Stomach smooth muscle (tissue), 2 donors: ENCODE measurements around the gene OBP2A.

Source experiments
- H3K27ac ChIP-seq: one replicate; pipeline ENCODE4 v1.7.0; 2013; ENCODE audit warnings: mild to moderate bottlenecking, low read length, inconsistent platforms
- H3K27me3 ChIP-seq, 2 donors: one replicate each; pipeline ENCODE4 v1.7.0; 2013; ENCODE audit warnings: low read length in 2 of 2; ENCODE audit not compliant: insufficient read depth in 2 of 2, control insufficient read depth in 1 of 2
- H3K36me3 ChIP-seq, 2 donors: one replicate each; pipeline ENCODE4 v1.7.0; 2013; ENCODE audit warnings: low read length in 2 of 2; ENCODE audit not compliant: control insufficient read depth in 2 of 2, insufficient read depth in 2 of 2
- H3K4me1 ChIP-seq: one replicate; pipeline ENCODE4 v1.7.0; 2013; ENCODE audit warnings: low read length; ENCODE audit not compliant: control insufficient read depth, insufficient read depth
- H3K4me3 ChIP-seq, 2 donors: one replicate each; pipeline ENCODE4 v1.7.0; 2013; ENCODE audit warnings: low read length in 2 of 2
- H3K9ac ChIP-seq, 2 donors: one replicate each; pipeline ENCODE4 v1.7.0; 2013; ENCODE audit warnings: low read length in 2 of 2, mild to moderate bottlenecking in 1 of 2
- H3K9me3 ChIP-seq, 2 donors: one replicate each; pipeline ENCODE4 v1.7.0; 2013; ENCODE audit warnings: low read length in 2 of 2; ENCODE audit not compliant: control insufficient read depth in 2 of 2
- donor health status: healthy.
- donor health status: Pancreatic carcinoma.

Gene OBP2A

DNA sequence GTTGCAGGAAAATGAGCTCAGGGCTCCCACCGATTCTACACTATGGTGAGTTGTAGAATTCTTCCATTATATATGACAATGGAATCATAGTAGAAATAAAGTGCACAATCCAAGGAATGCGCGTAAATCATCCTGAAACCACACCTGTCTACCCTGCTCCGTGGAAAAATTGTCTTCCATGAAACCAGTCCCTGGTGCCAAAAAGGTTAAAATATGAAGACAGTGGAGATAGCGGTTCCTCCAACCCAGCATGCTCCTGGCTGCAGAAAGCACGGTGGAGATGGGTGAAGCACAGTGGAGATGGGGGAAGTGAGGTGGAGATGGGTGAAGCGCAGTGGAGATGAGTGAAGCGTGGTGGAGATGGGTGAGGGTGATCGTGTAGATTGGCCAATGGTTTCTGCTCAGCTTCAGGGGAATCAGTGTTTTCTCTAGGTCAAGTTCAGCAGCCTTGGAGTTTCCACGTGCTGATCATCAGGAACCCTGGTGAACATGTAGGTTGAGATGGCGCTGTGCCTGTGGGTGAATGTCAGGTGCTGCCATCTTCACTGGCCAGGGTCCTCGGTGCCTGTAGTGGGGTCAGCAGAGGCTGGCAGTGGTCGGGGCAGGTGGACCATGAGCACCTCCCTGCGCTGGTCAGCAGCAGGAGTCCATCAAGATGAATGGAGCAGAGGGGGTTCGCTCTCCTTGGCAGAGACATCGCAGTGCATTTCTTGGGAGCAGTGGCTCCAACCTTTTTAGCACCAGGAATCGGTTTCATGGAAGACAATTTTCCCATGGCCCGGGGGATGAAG is 35.9 kb downstream of the OBP2A start:
- no peaks in the 10 kb centered on the region for H3K4me1 ChIP-seq
- no peak overlapping the region for H3K9ac ChIP-seq
- no peaks in the 10 kb centered on the region for H3K9me3 ChIP-seq
- peaks cover 0 to 17% of the 10 kb centered on the region in 2 donors for H3K27me3 ChIP-seq
- H3K4me3 ChIP-seq = no peak overlapping the region
- no peak overlapping the region for H3K27ac ChIP-seq
- no peaks in the 10 kb centered on the region for H3K36me3 ChIP-seq

DNA sequence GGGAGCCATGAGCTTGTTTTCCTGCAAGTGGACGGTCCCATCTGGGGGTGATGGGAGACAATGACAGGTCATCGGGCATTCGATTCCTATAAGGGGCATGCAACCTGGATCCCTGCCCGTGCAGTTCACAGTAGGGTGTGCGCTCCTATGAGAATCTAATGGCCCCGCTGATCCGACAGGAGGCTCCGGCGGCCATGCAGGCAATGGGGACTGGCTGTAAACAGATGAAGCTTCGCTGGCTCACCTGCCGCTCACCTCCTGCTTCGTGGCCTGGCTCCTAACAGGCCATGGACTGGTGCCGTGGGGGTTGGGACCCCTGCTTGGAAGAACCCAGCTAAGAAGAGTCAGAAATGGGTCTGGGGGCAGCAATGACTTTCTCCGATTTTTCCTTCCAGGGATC is 36.6 kb downstream of the OBP2A start:
- no peaks in the 10 kb centered on the region for H3K4me1 ChIP-seq
- no peak overlapping the region for H3K4me3 ChIP-seq
- peaks cover 0 to 17% of the 10 kb centered on the region in 2 donors for H3K27me3 ChIP-seq
- no peak overlapping the region for H3K27ac ChIP-seq
- no peaks in the 10 kb centered on the region for H3K9me3 ChIP-seq
- no peak overlapping the region for H3K9ac ChIP-seq
- H3K36me3 ChIP-seq = no peaks in the 10 kb centered on the region

DNA sequence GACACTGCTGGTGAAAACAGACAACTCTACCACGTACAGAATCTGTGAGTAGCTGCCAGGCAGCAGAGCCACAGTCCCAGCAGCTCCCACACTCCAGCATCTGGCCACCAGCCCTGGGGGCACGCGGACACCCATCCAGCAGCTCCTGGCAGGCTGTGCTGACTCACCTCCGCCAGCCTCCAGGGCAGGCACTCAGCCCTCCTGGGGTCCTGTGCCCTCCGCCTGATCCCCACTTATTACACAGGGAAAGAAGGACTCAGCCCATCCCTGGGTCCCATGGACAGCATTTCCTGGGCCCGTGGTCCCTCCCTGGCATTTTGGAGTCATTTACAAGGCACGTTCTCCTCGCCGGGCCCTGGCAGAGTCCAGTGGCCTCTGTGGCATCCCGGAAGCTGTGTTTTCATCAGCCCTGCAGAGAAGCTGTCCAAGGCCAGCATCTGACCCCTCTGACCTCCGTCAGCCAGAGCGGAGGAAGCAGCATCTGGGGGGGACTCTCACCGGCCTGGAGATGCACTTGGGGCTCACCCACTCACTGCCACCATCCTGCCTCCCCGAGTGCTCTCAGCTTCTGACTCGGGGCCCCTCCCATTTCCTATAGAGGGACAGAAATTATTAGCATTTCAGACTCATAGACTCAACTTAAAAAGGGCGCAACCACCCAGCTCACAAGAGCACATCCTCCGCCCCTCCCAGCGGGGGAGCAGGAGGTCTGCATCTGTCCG is 37.2 kb downstream of the OBP2A start:
- Histone ChIP-seq H3K9me3 (no peaks in the 10 kb centered on the region), H3K27me3 (peaks cover 0 to 17% of the 10 kb centered on the region in 2 donors), H3K9ac (no peak overlapping the region), H3K36me3 (no peaks in the 10 kb centered on the region), H3K4me1 (no peaks in the 10 kb centered on the region), H3K4me3 (no peak overlapping the region), H3K27ac (no peak overlapping the region)

- H3K9ac ChIP-seq = no peak overlapping the region
- no peaks in the 10 kb centered on the region for H3K36me3 ChIP-seq
- no peak overlapping the region for H3K4me3 ChIP-seq
- peaks cover 0 to 17% of the 10 kb centered on the region in 2 donors for H3K27me3 ChIP-seq
- H3K9me3 ChIP-seq = no peaks in the 10 kb centered on the region
- no peak overlapping the region for H3K27ac ChIP-seq
- H3K4me1 ChIP-seq = no peaks in the 10 kb centered on the region
Measured at GRCh38 chr9:135583688-135584011, 37.7 kb downstream of the OBP2A start.

GRCh38 chr9:135584371-135584770 is 38.4 kb downstream of the OBP2A start:
- H3K36me3 ChIP-seq = no peaks in the 10 kb centered on the region
- peaks cover 0 to 17% of the 10 kb centered on the region in 2 donors for H3K27me3 ChIP-seq
- no peak overlapping the region for H3K4me3 ChIP-seq
- no peak overlapping the region for H3K9ac ChIP-seq
- no peaks in the 10 kb centered on the region for H3K9me3 ChIP-seq
- no peaks in the 10 kb centered on the region for H3K4me1 ChIP-seq
- no peak overlapping the region for H3K27ac ChIP-seq

DNA sequence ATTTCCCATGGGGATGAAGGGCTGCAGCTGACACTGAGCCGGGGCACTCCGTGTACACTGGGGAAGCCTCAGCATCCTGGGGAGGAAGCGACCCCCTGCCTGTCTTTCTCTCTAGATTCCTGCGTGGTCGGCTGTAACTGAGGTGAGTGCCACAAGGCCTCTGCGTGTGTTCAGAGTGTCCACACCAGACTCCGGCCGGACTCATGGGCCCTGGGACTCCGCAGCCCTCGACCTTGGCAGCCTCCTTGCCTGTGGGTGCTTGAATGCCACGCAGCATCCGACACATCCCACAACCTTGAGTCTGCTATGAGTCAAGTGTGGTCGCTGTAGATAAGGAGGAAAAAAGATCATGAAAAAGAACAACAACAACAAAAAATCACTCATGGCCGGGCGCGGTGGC is 39.0 kb downstream of the OBP2A start:
- Histone ChIP-seq H3K9me3 (no peaks in the 10 kb centered on the region), H3K4me1 (no peaks in the 10 kb centered on the region), H3K27me3 (peaks cover 0 to 15% of the 10 kb centered on the region in 2 donors), H3K9ac (no peak overlapping the region), H3K36me3 (no peaks in the 10 kb centered on the region), H3K27ac (no peak overlapping the region), H3K4me3 (no peak overlapping the region)

DNA sequence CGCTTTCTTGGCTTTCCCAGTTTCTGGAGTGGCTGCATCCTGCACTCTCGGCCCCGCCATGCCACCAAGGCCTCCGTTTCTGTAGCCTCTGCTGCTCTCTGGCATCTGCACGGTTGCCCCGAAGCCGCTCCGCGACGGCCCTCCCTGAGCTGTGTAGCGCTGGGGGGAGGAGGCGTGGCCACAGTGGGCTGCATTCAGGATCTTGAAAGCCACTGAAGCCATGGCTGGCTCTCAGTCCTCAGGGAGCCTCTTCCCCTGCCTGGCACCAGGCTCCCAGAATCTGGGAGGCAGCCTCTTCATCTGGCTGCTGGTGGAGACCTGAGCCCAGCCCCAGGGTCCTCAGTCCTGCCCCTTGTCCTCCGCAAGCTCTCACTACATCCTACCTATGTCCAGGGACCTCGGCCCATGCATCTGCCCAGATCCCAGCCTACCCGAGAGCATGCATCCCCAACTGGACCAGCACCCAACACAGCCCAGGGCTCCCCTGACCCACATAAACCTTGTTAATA is 40.7 kb downstream of the OBP2A start:
- Histone ChIP-seq H3K4me1 (no peaks in the 10 kb centered on the region), H3K27me3 (peaks cover 7 to 23% of the 10 kb centered on the region in 2 donors), H3K9ac (no peak overlapping the region), H3K9me3 (no peaks in the 10 kb centered on the region), H3K4me3 (no peak overlapping the region), H3K36me3 (no peaks in the 10 kb centered on the region), H3K27ac (no peak overlapping the region)

- Histone ChIP-seq H3K4me3 (no peak overlapping the region), H3K9me3 (no peaks in the 10 kb centered on the region), H3K9ac (no peak overlapping the region), H3K27ac (no peak overlapping the region), H3K27me3 (peaks cover 9 to 19% of the 10 kb centered on the region in 2 donors), H3K4me1 (no peaks in the 10 kb centered on the region), H3K36me3 (no peaks in the 10 kb centered on the region)
Measured at GRCh38 chr9:135587658-135588057, 41.7 kb downstream of the OBP2A start.

DNA sequence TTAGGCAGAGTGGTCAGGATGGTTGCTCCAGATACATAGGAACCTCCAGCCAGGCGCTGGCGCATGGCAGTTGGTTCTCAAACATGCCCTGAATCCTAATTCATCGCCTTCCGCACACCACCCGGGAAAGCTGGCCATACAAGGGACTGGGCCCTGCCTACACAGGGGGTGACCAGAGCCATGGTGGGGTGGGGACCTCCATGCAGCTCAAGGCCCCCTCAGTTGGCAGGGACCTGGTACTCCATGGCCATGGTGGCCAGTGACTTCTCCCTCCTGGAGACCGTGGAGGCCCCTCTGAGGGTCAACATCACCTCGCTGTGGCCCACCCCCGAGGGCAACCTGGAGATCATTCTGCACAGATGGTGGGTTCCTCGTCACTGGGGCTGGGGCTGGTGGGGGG is 42.4 kb downstream of the OBP2A start:
- peaks cover 9 to 17% of the 10 kb centered on the region in 2 donors for H3K27me3 ChIP-seq
- no peaks in the 10 kb centered on the region for H3K36me3 ChIP-seq
- H3K9me3 ChIP-seq = no peaks in the 10 kb centered on the region
- no peaks in the 10 kb centered on the region for H3K4me1 ChIP-seq
- H3K27ac ChIP-seq = no peak overlapping the region
- H3K9ac ChIP-seq = no peak overlapping the region
- H3K4me3 ChIP-seq = no peak overlapping the region

DNA sequence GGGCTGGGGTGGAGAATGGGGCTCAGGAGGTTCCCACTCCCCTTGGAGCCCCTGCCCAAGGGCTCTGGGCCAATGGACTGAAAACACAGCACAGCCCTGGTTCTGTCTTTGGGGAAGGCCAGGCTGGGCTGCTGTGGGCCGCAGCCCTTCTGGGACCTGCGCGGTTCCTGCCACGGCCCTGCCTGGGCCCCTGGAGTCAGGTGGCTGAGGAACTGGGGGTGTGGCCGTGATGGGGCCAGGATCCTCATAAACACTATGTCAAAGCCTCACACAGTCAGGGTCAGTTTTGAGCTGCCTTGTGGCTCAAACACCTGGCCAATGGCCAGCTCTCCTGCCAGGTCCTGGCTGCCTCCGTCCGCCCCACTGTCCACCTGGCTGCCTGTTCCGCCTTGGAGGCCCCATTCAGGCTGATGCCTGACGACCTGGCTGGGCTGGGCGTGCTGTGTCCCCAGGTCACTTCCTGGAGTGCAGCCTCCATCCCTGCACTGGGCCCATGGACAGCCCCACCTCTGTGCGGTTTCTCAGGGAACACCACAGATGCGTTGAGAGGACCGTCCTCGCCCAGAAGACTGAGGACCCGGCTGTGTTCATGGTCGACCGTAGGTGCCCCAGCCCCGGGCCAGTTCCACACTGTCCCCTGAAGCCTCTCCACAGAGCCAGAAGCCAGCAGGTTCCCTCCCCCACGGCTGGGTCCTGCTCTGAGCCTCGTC is 43.1 kb downstream of the OBP2A start:
- Histone ChIP-seq H3K27ac (no peak overlapping the region), H3K36me3 (no peaks in the 10 kb centered on the region), H3K27me3 (peaks cover 9 to 17% of the 10 kb centered on the region in 2 donors), H3K4me1 (no peaks in the 10 kb centered on the region), H3K9me3 (no peaks in the 10 kb centered on the region), H3K9ac (no peak overlapping the region), H3K4me3 (no peak overlapping the region)
